GM23338 (cell line): ENCODE data around the gene DUSP15. TPM values are rescaled to one million over a fixed set of nuclear protein-coding genes. Genes with fewer than 3 reads are reported as not detected.

Experiments
- ATAC-seq: fragments of 200-7000 bp; cut with Tn5 transposase; 3 replicates; pipeline ENCODE4 v1.9.1; 2020
- DNase-seq: peaks from one replicate; pipeline ENCODE4 v3.0.0-alpha.2; 2015; ENCODE audit warnings: low spot score
- H2AFZ ChIP-seq: fragments of 200-600 bp; sonication (generic); 2 replicates; pipeline ENCODE4 v1.8.0; 2016; ENCODE audit warnings: antibody characterized with exemption, mild to moderate bottlenecking, moderate library complexity
- H3F3A ChIP-seq: fragments of 200-600 bp; sonication (generic); replicated peaks from 2 replicates; pipeline ENCODE4 v1.8.0; 2017; ENCODE audit warnings: antibody characterized with exemption, mixed run types, low read depth
- H3K27ac ChIP-seq: fragments of 200-600 bp; sonication (generic); 2 replicates; pipeline ENCODE4 v1.6.1; 2016; ENCODE audit warnings: low read depth
- H3K27me3 ChIP-seq: fragments of 200-600 bp; sonication (generic); 2 replicates; pipeline ENCODE4 v1.8.0; 2016; ENCODE audit warnings: mild to moderate bottlenecking, mixed run types, moderate library complexity; ENCODE audit not compliant: insufficient read depth
- H3K36me3 ChIP-seq: fragments of 200-600 bp; sonication (generic); 2 replicates; pipeline ENCODE4 v1.8.0; 2016; ENCODE audit warnings: mild to moderate bottlenecking; ENCODE audit not compliant: insufficient read depth
- H3K4me1 ChIP-seq: fragments of 200-600 bp; sonication (generic); 2 replicates; pipeline ENCODE4 v1.8.0; 2016; ENCODE audit warnings: mild to moderate bottlenecking, moderate library complexity; ENCODE audit not compliant: insufficient read depth
- H3K4me2 ChIP-seq: fragments of 200-600 bp; sonication (generic); 2 replicates; pipeline ENCODE4 v1.7.1; 2017; ENCODE audit warnings: mixed run types
- H3K4me3 ChIP-seq: fragments of 200-600 bp; sonication (generic); 2 replicates; pipeline ENCODE4 v1.6.1; 2016; ENCODE audit warnings: mixed run types
- H3K79me2 ChIP-seq: fragments of 200-600 bp; sonication (generic); replicated peaks from 2 replicates; pipeline ENCODE4 v1.8.0; 2017; ENCODE audit warnings: mild to moderate bottlenecking; ENCODE audit not compliant: insufficient read depth
- H3K9me2 ChIP-seq: fragments of 200-600 bp; sonication (generic); 2 replicates; pipeline ENCODE4 v1.8.0; 2017; ENCODE audit not compliant: insufficient read depth
- H4K20me1 ChIP-seq: fragments of 200-600 bp; sonication (generic); replicated peaks from 2 replicates; pipeline ENCODE4 v1.8.0; 2017; ENCODE audit warnings: mild to moderate bottlenecking; ENCODE audit not compliant: insufficient read depth
- H3K27ac Mint-ChIP-seq: 2 replicates; pipeline ENCODE4 v1.8.0; 2020; ENCODE audit warnings: inconsistent platforms, mild to moderate bottlenecking, moderate library complexity, mixed read lengths
- H3K27me3 Mint-ChIP-seq: 3 replicates; pipeline ENCODE4 v1.8.0; 2022; ENCODE audit warnings: low read depth, mild to moderate bottlenecking, moderate library complexity, mixed read lengths, inconsistent platforms; ENCODE audit not compliant: insufficient read depth, poor library complexity
- H3K36me3 Mint-ChIP-seq: 3 replicates; pipeline ENCODE4 v1.8.0; 2021; ENCODE audit warnings: low read depth, mild to moderate bottlenecking, inconsistent platforms, moderate library complexity, mixed read lengths
- H3K4me1 Mint-ChIP-seq: 3 replicates; pipeline ENCODE4 v1.8.0; 2020; ENCODE audit warnings: mild to moderate bottlenecking, inconsistent platforms, mixed read lengths
- H3K4me3 Mint-ChIP-seq: 3 replicates; pipeline ENCODE4 v1.8.0; 2021; ENCODE audit warnings: moderate library complexity, mild to moderate bottlenecking, inconsistent platforms, mixed read lengths
- H3K9me3 Mint-ChIP-seq: 3 replicates; pipeline ENCODE4 v1.8.0; 2020; ENCODE audit warnings: moderate library complexity, mild to moderate bottlenecking, inconsistent platforms, mixed read lengths
- EZH2 ChIP-seq: fragments of 200-600 bp; sonication (generic); IDR thresholded peaks from one replicate; pipeline ENCODE4 v1.8.0; 2017; ENCODE audit warnings: antibody characterized with exemption, mild to moderate bottlenecking, low read depth; ENCODE audit not compliant: unreplicated experiment
- NANOG ChIP-seq: IDR thresholded peaks from 2 replicates; pipeline ENCODE4 v1.6.1; 2016; ENCODE audit warnings: antibody characterized with exemption, borderline replicate concordance
- POLR2AphosphoS5 ChIP-seq: IDR thresholded peaks from 2 replicates; pipeline ENCODE4 v1.6.1; 2016; ENCODE audit warnings: antibody characterized with exemption, low read depth
- REST ChIP-seq: IDR thresholded peaks from one replicate; pipeline ENCODE4 v1.6.1; 2018; ENCODE audit warnings: antibody characterized with exemption; ENCODE audit not compliant: unreplicated experiment
- ZNF114 ChIP-seq: fragments of 250-450 bp; sonication (Bioruptor Pico); IDR thresholded peaks from 2 replicates; pipeline ENCODE4 v1.5.0; 2020; ENCODE audit warnings: mild to moderate bottlenecking, moderate library complexity
- ZNF462 ChIP-seq: fragments of 250-450 bp; sonication (Bioruptor Pico); IDR thresholded peaks from 2 replicates; pipeline ENCODE4 v1.5.0; 2020; ENCODE audit warnings: mild to moderate bottlenecking, moderate library complexity
- polyA plus RNA-seq: library from polyadenylated mRNA; unstranded; fragments of >200 nt; fragmentation: Nextera tagmentation; extraction: Ambion mirVana; gene quantifications from 2 replicates; pipeline ENCODE4 v1.2.1, GENCODE V29; 2016
- total RNA-seq: library from RNA; depleted of rRNA; stranded (reverse); fragments of >200 nt; shearing (Covaris generic); gene quantifications from 2 replicates; pipeline ENCODE4 v1.2.3, GENCODE V29; 2014
- TF ChIP-seq, protein P1 (sequence below), 2 experiments: fragments of 200-600 bp in 1 of 2; sonication (generic) in 1 of 2; conservative IDR thresholded peaks; 2 replicates each; pipeline versions ENCODE4 v1.5.1 to v1.6.1; 2016 to 2017; ENCODE audit warnings: antibody characterized with exemption in 2 of 2, low read depth in 2 of 2, mild to moderate bottlenecking in 2 of 2, moderate library complexity in 1 of 2

DUSP15 gene
- total and polyA plus RNA-seq, 2 experiments from 2014 or later: 0.61 to 2.8 TPM

DNA sequence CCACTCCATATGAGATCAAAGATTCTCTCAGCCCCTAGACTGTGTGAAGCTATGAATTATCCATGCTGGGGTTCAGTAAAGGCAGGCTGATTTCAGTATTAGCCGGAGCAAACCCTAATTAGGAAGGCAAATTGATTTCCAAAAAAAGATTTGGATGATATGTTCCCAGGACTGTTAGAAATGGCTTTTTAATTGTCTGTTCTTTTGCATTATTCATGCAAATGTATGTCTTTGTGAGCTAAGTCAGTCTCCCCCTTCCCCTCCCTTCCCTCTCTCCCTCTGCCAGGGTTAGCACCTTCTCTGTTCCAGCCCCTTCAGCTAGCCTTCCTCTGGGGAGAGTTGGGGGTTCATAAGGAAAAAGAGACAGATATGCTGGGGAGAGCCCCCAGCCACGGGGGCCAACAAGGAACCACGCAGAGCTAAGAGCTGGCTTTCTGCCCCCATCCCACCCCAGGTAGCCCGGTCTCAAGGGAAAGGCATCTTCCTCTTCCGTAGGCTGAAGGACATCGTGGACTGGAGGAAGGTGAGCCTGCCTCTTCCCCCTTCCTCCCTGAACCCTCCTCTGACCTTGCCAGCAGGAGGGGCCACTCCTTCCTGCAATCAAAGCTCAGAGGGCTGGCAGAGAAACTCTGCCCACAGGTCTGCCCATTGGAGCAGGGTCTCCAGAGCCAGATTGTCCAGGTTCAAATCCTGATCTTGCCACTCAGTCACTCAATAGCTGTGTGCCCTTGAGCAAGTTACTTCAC is 49.3 kb upstream of the DUSP15 start:
- no peaks in the 10 kb centered on the region; the same call in 2 of the 3 replicates for H3K36me3 Mint-ChIP-seq
- Histone ChIP-seq H4K20me1 (no peaks in the 10 kb centered on the region), H3K27ac (no peak overlapping the region), H3K4me3 (no peak overlapping the region), H2AFZ (peak overlapping the region; percentile 96), H3F3A (no peaks in the 10 kb centered on the region), H3K4me2 (peak overlapping the region; percentile 55), H3K9me2 (no peaks in the 10 kb centered on the region), H3K79me2 (no peaks in the 10 kb centered on the region), H3K36me3 (no peaks in the 10 kb centered on the region), H3K4me1 (peaks cover 14% of the 10 kb centered on the region), H3K27me3 (no peaks in the 10 kb centered on the region)
- peaks cover 67% of the 10 kb centered on the region for H3K9me3 Mint-ChIP-seq
- DNase-seq (no peak), ATAC-seq (peak; percentile 39)
- no peak overlapping the region for H3K4me3 Mint-ChIP-seq
- H3K27ac Mint-ChIP-seq: no peak overlapping the region
- TF ChIP-seq ZNF462 (no peak), POLR2AphosphoS5 (no peak), ZNF114 (CRISPR knock-in tag) (no peak), EZH2 (no peak), REST (no peak), NANOG (no peak)
- TF ChIP-seq, protein P1, sequence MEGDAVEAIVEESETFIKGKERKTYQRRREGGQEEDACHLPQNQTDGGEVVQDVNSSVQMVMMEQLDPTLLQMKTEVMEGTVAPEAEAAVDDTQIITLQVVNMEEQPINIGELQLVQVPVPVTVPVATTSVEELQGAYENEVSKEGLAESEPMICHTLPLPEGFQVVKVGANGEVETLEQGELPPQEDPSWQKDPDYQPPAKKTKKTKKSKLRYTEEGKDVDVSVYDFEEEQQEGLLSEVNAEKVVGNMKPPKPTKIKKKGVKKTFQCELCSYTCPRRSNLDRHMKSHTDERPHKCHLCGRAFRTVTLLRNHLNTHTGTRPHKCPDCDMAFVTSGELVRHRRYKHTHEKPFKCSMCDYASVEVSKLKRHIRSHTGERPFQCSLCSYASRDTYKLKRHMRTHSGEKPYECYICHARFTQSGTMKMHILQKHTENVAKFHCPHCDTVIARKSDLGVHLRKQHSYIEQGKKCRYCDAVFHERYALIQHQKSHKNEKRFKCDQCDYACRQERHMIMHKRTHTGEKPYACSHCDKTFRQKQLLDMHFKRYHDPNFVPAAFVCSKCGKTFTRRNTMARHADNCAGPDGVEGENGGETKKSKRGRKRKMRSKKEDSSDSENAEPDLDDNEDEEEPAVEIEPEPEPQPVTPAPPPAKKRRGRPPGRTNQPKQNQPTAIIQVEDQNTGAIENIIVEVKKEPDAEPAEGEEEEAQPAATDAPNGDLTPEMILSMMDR (conservative IDR thresholded peaks at IDR 0.05; ENCODE audit: low read depth in 2 of 2): 0 out of 4 replicates have a peak, but pooled peaks of 1 of the 2 experiments have one; percentile 14
- H3K4me1 Mint-ChIP-seq: peaks cover 35% of the 10 kb centered on the region
- H3K27me3 Mint-ChIP-seq: peaks cover 24% of the 10 kb centered on the region
